Activated naive CD4-positive, alpha-beta T cell treated with anti-CD3 and anti-CD28 coated beads for 36 hours (primary cell): ENCODE measurements around the gene DCTPP1. TPM values are rescaled to one million over a fixed set of nuclear protein-coding genes. Genes with fewer than 3 reads are reported as not detected.

Experiments used
- CTCF ChIA-PET: fragments of 350-600 bp; sonication (Branson Sonifier 250); formaldehyde crosslinking; loops from one replicate; lab custom pipeline; 2021; ENCODE audit warnings: antibody characterized with exemption; lab: Charles Lee
- DNase-seq: peaks from one replicate; pipeline ENCODE4 v3.0.0-alpha.2; 2020
- H3K27ac Mint-ChIP-seq: one replicate; pipeline ENCODE4 v1.8.0; 2021; ENCODE audit warnings: mild to moderate bottlenecking, mixed read lengths
- H3K27me3 Mint-ChIP-seq: one replicate; pipeline ENCODE4 v1.8.0; 2021; ENCODE audit warnings: low read depth, mixed read lengths
- H3K36me3 Mint-ChIP-seq: one replicate; pipeline ENCODE4 v1.8.0; 2021; ENCODE audit warnings: low read depth, mixed read lengths
- H3K4me1 Mint-ChIP-seq: one replicate; pipeline ENCODE4 v1.8.0; 2021; ENCODE audit warnings: low read depth, mixed read lengths
- H3K4me3 Mint-ChIP-seq: one replicate; pipeline ENCODE4 v1.8.0; 2021; ENCODE audit warnings: mild to moderate bottlenecking, moderate library complexity, mixed read lengths
- H3K9me3 Mint-ChIP-seq: one replicate; pipeline ENCODE4 v1.8.0; 2021; ENCODE audit warnings: mixed read lengths
- intact Hi-C: fragments of 100-400 bp; cut with micrococcal nuclease; formaldehyde crosslinking; loops from one replicate; pipeline ENCODE4 v1.15.1; 2023
- total RNA-seq, 2 experiments: library from RNA; stranded (reverse); gene quantifications; one replicate each; pipeline ENCODE4 v1.2.3, GENCODE V29; 2021

The DCTPP1 gene
- total RNA-seq, 2 experiments from 2014 or later, result 69.9 to 73.0 TPM

DNA sequence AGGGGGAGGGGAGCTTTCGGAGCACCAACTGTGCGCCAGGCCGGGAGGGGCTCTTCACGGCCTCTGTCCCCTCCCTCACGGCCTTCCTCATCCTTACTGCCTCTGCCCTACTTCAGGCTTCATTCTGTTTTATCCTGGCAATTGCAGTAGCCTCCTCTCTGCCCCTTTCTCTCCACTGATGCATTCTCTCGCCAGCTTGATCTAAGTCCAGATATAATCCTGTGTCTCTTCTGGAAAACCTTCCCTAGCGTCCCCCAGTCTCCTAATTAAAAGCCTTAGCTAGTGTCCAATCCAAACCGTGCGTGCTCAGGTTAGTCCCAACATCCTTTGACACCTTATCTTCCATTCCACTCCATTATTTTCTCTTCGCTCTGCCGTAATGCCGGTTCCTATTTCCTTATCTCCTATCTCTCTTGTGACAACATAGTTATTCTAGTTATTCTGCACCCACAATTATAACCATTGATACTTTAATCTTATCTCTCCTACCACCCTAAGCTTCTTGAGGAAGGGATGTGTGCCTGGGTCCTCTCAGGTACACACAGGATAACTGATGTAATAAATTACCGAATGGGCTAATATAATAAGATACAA lies 33.7 kb downstream of the DCTPP1 start:
- H3K4me3 Mint-ChIP-seq, result peak overlapping the region; percentile 94
- no peaks in the 10 kb centered on the region for H3K27me3 Mint-ChIP-seq
- no peaks in the 10 kb centered on the region for H3K9me3 Mint-ChIP-seq
- peak overlapping the region; percentile 79 for H3K27ac Mint-ChIP-seq
- H3K36me3 Mint-ChIP-seq, result peaks cover 11% of the 10 kb centered on the region
- peaks cover 36% of the 10 kb centered on the region for H3K4me1 Mint-ChIP-seq
- intact Hi-C loops, result no loop called here
- no peak for DNase-seq
- CTCF ChIA-PET, result interaction anchor here (0.6 to 5.2 kb wide), 6 partner anchors 10 to 34 kb away, joined by 4 to 30 read pairs (median 8); partner anchors contain the start of genes DCTPP1, SEPTIN1 and ZNF771

DNA sequence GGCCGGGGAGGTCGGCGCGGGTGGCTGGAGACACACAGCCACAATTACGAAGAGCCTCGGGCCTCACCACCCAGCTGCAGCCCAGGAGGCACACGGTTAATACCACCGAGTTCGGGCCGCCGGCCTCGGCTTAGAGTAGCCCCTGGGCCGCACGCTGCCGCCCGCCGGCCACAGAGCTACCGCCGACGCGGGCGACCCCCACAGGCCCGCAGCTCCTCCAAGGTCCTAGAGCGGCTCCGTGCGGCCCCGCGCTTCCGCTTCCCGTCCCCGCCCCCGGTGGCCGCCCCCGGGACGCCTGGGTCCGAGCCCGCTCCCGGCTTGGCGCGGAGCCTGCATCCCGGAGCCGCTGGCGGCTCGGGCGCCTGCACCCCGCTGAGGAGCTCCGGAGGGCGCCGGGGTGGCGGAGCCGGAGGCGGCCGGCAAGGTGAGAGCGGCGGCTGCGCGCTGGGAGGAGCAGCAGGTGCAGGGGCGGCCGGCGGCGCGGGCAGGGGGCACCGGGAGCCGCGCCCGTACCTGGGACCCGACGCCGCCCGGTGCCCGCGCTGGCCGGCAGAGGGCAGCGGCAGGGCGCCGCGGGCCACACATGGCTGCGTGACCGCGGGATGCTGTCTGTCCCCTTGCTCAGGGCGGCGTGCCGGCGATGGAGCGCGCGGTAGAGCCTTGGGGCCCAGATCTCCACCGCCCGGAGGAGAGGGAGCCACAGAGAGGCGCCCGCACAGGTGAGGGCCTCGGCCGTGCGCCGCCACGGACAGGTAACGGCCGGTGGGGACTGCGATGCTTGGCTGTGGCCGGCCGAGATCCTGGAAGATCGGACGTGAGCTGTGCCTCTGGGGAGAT lies 34.5 kb downstream of the DCTPP1 start, which contains the start of gene ZNF48:
Gene ZNF48, plus strand, starts transcription at position 266 of the 837 bp plus-strand sequence. Its CDS starts 375 bp downstream, at position 641.
- Mint-ChIP-seq H3K4me3 (peak within 1 kb of the TSS; percentile 94), H3K9me3 (no peaks in the 10 kb centered on the region), H3K27ac (peak within 1 kb of the TSS; percentile 79), H3K27me3 (no peaks in the 10 kb centered on the region), H3K36me3 (peaks cover 11% of the 10 kb centered on the region), H3K4me1 (peaks cover 32% of the 10 kb centered on the region)
- CTCF ChIA-PET, result interaction anchor here (0.6 to 5.2 kb wide), 6 partner anchors 9 to 34 kb away, joined by 4 to 30 read pairs (median 8); partner anchors contain the start of genes DCTPP1, SEPTIN1 and ZNF771
- peak; percentile 54 for DNase-seq
- intact Hi-C loops, result no loop called here

- CTCF ChIA-PET, result interaction anchor here (0.8 to 5.2 kb wide), 5 partner anchors 9 to 35 kb away, joined by 3 to 30 read pairs (median 9); partner anchors contain the start of genes DCTPP1, SEPTIN1 and ZNF771
- no peak for DNase-seq
- H3K27ac Mint-ChIP-seq, result no peak overlapping the region
- peaks cover 11% of the 10 kb centered on the region for H3K36me3 Mint-ChIP-seq
- peaks cover 30% of the 10 kb centered on the region for H3K4me1 Mint-ChIP-seq
- no peaks in the 10 kb centered on the region for H3K27me3 Mint-ChIP-seq
- peak overlapping the region; percentile 94 for H3K4me3 Mint-ChIP-seq
- intact Hi-C loops, result no loop called here
- H3K9me3 Mint-ChIP-seq, result no peaks in the 10 kb centered on the region
Observed at GRCh38 chr16:30394592-30395154, 35.2 kb downstream of the DCTPP1 start.

- CTCF ChIA-PET, result interaction anchor here (1.2 to 4.0 kb wide), 7 partner anchors 11 to 313 kb away, joined by 4 to 30 read pairs (median 6); partner anchors contain the start of genes DCTPP1, ZNF48 and ZNF771
- H3K9me3 Mint-ChIP-seq, result no peaks in the 10 kb centered on the region
- peak overlapping the region; percentile 89 for H3K4me3 Mint-ChIP-seq
- peak overlapping the region; percentile 96 for H3K27ac Mint-ChIP-seq
- peaks cover 25% of the 10 kb centered on the region for H3K36me3 Mint-ChIP-seq
- intact Hi-C loops, result no loop called here
- H3K4me1 Mint-ChIP-seq, result peaks cover 39% of the 10 kb centered on the region
- DNase-seq, result no peak
- H3K27me3 Mint-ChIP-seq, result no peaks in the 10 kb centered on the region
Observed at GRCh38 chr16:30383521-30383920, 46.3 kb downstream of the DCTPP1 start.

- Mint-ChIP-seq H3K4me1 (peaks cover 43% of the 10 kb centered on the region), H3K4me3 (peak within 1 kb of the TSS; percentile 89), H3K27me3 (no peaks in the 10 kb centered on the region), H3K27ac (peak within 1 kb of the TSS; percentile 96), H3K36me3 (peaks cover 31% of the 10 kb centered on the region), H3K9me3 (no peaks in the 10 kb centered on the region)
- intact Hi-C loops, result loop anchor here (1.0 kb wide), 2 partner anchors 12 to 25 kb away; partner anchors contain the start of genes TBC1D10B and ZNF771
- DNase-seq, result peak; percentile 90
- CTCF ChIA-PET, result interaction anchor here (0.7 to 4.0 kb wide), 12 partner anchors 9 to 314 kb away, joined by 3 to 30 read pairs (median 4); partner anchors contain the start of genes CD2BP2, DCTPP1, ZNF48 and ZNF771
Observed at GRCh38 chr16:30382111-30382881, 47.5 kb downstream of the DCTPP1 start, which contains the start of gene SEPTIN1. Gene SEPTIN1 (minus strand): TSS chr16:30382561. CDS start chr16:30382542, 19 bp downstream.

GRCh38 chr16:30381291-30382041 lies 48.4 kb downstream of the DCTPP1 start:
- Mint-ChIP-seq H3K9me3 (no peaks in the 10 kb centered on the region), H3K27ac (peak overlapping the region; percentile 96), H3K4me3 (peak overlapping the region; percentile 89), H3K36me3 (peaks cover 31% of the 10 kb centered on the region), H3K4me1 (peaks cover 47% of the 10 kb centered on the region), H3K27me3 (no peaks in the 10 kb centered on the region)
- CTCF ChIA-PET, result interaction anchor here (1.5 to 4.0 kb wide), 2 partner anchors 13 to 279 kb away, joined by 3 to 30 read pairs; partner anchors contain the start of gene ZNF48
- peak; percentile 70 for DNase-seq
- intact Hi-C loops, result loop anchor here (1.0 kb wide), 2 partner anchors 11 to 26 kb away; partner anchors contain the start of genes TBC1D10B and ZNF771

- Mint-ChIP-seq H3K27ac (peak overlapping the region; percentile 55), H3K4me3 (peak overlapping the region; percentile 89), H3K4me1 (peaks cover 47% of the 10 kb centered on the region), H3K36me3 (peaks cover 31% of the 10 kb centered on the region), H3K9me3 (no peaks in the 10 kb centered on the region), H3K27me3 (no peaks in the 10 kb centered on the region)
- CTCF ChIA-PET, result interaction anchor here (0.7 to 1.1 kb wide), 2 partner anchors 12 to 29 kb away, joined by 3 to 4 read pairs; no protein-coding TSS in a partner anchor
- intact Hi-C loops, result no loop called here
- DNase-seq, result no peak
Observed at GRCh38 chr16:30380803-30381208, 49.0 kb downstream of the DCTPP1 start.

DNA sequence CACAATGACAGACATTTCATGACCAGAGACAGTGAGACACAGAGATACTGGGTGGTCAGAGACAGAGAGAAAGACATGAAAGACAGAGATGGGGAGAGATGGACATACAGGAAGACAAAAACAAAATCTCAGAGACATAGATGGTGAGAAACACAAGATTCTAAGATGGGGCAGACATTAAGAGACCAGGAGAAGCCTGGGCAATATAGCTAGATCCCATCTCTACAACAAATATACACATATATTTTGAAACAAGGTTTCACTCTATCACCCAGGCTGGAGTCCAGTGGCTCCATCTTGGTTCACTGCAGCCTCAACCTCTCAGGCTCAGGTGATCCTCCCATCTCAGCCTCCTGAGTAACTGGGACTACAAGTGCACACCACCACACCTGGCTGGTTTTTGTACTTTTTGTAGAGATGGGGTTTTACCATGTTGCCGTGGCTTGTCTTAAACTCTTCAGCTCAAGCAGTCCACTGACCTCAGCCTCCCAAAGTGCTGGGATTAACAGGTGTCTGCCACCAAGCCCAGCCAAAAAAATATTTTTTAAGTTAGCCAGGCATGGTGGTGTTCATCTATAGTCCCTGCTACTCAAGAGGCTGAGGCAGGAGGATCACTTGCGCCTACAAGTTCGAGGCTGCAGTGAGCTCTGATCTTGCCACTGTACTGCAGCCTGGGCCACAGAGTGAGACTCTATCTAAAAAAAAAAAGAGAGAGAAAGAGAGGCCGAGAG lies 49.6 kb downstream of the DCTPP1 start:
- H3K9me3 Mint-ChIP-seq, result no peaks in the 10 kb centered on the region
- CTCF ChIA-PET, result interaction anchor here (0.7 to 1.1 kb wide), 2 partner anchors 13 to 30 kb away, joined by 3 to 4 read pairs; no protein-coding TSS in a partner anchor
- peaks cover 31% of the 10 kb centered on the region for H3K36me3 Mint-ChIP-seq
- peak overlapping the region; percentile 53 for H3K4me3 Mint-ChIP-seq
- DNase-seq, result no peak
- H3K27me3 Mint-ChIP-seq, result no peaks in the 10 kb centered on the region
- peaks cover 46% of the 10 kb centered on the region for H3K4me1 Mint-ChIP-seq
- peak overlapping the region; percentile 99 for H3K27ac Mint-ChIP-seq
- intact Hi-C loops, result no loop called here

DNA sequence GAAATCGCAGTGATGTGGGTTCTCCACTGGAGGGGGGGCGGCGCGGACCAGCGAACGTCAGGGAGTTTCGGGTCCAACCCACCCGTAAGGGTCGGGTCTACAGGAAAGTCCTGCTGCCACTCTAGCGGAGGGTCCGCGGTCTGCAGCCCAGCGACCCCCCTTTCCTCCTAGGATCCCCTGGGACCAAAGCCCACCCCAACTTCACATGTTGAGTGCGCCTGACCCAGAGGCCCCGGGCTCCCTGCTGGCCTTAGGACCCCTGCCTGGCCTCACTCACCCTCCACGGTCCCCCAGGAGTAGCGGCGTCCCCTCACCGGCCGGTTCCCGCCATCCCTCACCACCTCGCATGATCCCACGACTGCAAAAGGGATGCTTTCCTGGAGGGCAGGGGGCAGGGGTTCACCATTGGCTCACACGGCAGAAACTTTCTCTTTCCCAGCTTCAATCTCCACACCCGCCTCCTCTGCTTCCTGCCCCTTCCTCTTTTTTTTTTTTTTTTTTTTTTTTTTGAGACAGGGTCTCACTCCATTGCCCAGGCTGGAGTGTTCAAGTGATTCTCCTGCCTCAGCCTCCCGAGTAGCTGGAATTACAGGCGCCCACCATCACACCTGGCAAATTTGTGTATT lies 50.6 kb downstream of the DCTPP1 start:
- peak overlapping the region; percentile 99 for H3K27ac Mint-ChIP-seq
- peaks cover 46% of the 10 kb centered on the region for H3K4me1 Mint-ChIP-seq
- no peaks in the 10 kb centered on the region for H3K9me3 Mint-ChIP-seq
- peak overlapping the region; percentile 99 for H3K4me3 Mint-ChIP-seq
- intact Hi-C loops, result loop anchor here (2.0 to 10.0 kb wide), 7 partner anchors 24 to 546 kb away; partner anchors contain the start of genes ALDOA, CD2BP2, FBRS and FBXL19
- CTCF ChIA-PET, result interaction anchor here (1.2 kb wide), 1 partner anchor 30 kb away, joined by 6 read pairs; no protein-coding TSS in a partner anchor
- H3K27me3 Mint-ChIP-seq, result no peaks in the 10 kb centered on the region
- H3K36me3 Mint-ChIP-seq, result peaks cover 31% of the 10 kb centered on the region
- DNase-seq, result no peak
